Thymus (tissue), 11 donors: ENCODE data around the gene C17orf114.

Experiments
- DNase-seq, 9 donors: peaks; one replicate each; pipeline ENCODE4 v3.0.0-alpha.2; 2013; ENCODE audit warnings: low spot score in 9 of 9, low read depth in 6 of 9, missing footprints in 1 of 9
- H3K27ac ChIP-seq, 2 donors: one replicate each; pipeline ENCODE4 v1.5.1; 2013; ENCODE audit warnings: control low read depth in 1 of 2, low read depth in 1 of 2, low read length in 1 of 2, mild to moderate bottlenecking in 1 of 2, moderate library complexity in 1 of 2
- H3K27me3 ChIP-seq, 2 donors: one replicate each; pipeline ENCODE4 v1.5.1; 2013; ENCODE audit warnings: low read length in 1 of 2; ENCODE audit not compliant: control insufficient read depth in 2 of 2, insufficient read depth in 1 of 2
- H3K36me3 ChIP-seq, 2 donors: one replicate each; pipeline ENCODE4 v1.5.1; 2013; ENCODE audit warnings: low read length in 1 of 2, mild to moderate bottlenecking in 1 of 2, moderate library complexity in 1 of 2; ENCODE audit not compliant: control insufficient read depth in 2 of 2, insufficient read depth in 2 of 2
- H3K4me1 ChIP-seq, 2 donors: one replicate each; pipeline ENCODE4 v1.5.1; 2013; ENCODE audit warnings: low read length in 2 of 2; ENCODE audit not compliant: control insufficient read depth in 2 of 2, insufficient read depth in 2 of 2
- H3K4me3 ChIP-seq, 2 donors: one replicate each; pipeline ENCODE4 v1.5.1; 2013; ENCODE audit warnings: low read length in 2 of 2, control low read depth in 1 of 2, mild to moderate bottlenecking in 1 of 2
- H3K9me3 ChIP-seq, 2 donors: one replicate each; pipeline ENCODE4 v1.5.1; 2013; ENCODE audit warnings: low read length in 1 of 2, mild to moderate bottlenecking in 1 of 2; ENCODE audit not compliant: control insufficient read depth in 2 of 2, insufficient read depth in 1 of 2
- WGBS: extraction: QIAGEN DNeasy Blood & Tissue Kit; methylation state at CpG from one replicate; pipeline ENCODE4 v1.1.7; 2013; 5-methylcytosine and 5-hydroxymethylcytosine counted together
- donor health status: healthy.

C17orf114 gene

DNA sequence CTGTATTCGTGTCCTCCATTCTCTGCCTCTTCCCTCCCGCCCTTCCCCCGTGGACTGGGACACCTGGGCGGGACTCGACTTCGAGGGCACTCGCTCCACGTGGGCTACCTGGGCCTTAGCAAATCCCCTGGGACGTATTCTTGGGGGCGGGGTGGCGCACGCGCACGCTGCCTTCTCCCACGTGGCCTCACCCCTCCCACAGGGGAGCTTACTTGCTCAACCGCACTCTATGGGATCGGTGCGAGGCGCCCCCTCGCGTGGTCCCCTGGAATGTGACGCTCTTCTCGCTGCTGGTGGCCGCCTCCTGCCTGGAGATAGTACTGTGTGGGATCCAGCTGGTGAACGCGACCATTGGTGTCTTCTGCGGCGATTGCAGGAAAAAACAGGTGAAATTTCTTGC, 19.5 kb downstream of the C17orf114 start:
- no peak for DNase-seq
- peaks cover 48 to 77% of the 10 kb centered on the region in 2 donors for H3K27me3 ChIP-seq
- no peak overlapping the region for H3K4me3 ChIP-seq
- 38% methylated on average over 28 of the region's 28 CpGs for WGBS
- H3K4me1 ChIP-seq: peaks cover 0 to 15% of the 10 kb centered on the region in 2 donors
- H3K9me3 ChIP-seq: no peaks in the 10 kb centered on the region
- H3K27ac ChIP-seq: no peak overlapping the region
- no peaks in the 10 kb centered on the region for H3K36me3 ChIP-seq

DNA sequence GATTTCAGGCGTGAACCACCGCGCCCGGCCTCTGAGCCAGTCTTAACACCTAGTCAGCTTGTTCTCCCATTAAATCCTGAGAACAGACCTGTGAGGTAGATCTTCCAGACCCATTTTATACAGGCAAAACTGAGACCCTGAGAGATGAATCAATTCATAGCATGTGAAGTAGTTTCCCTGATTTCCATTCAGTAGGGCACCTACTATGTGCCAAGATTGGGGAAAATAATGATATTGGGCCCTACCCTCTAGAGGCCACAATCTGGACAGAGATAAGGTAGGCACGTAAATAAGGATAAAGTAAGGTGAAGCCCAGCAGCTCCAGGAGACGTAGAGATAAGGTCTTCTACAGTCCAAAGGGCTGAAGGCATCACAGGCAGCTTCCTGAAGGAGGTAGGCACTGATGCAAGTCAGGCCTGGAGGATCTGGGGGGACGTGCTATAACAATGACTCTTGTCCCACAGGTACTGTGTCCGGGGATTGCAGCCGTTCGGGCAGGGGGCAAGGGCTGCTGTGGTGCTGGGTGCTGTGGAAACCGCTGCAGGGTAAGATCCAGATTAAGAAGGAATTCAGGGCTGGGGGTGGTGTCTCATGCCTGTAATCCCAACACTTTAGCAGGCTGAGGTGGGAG, 21.7 kb downstream of the C17orf114 start:
- no peak for DNase-seq
- H3K4me1 ChIP-seq: peaks cover 0 to 4% of the 10 kb centered on the region in 2 donors
- no peaks in the 10 kb centered on the region for H3K36me3 ChIP-seq
- H3K9me3 ChIP-seq: no peaks in the 10 kb centered on the region
- H3K27ac ChIP-seq: no peak overlapping the region
- peaks cover 26 to 57% of the 10 kb centered on the region in 2 donors for H3K27me3 ChIP-seq
- H3K4me3 ChIP-seq: no peak overlapping the region
- 87% methylated on average over 11 of the region's 11 CpGs for WGBS

DNA sequence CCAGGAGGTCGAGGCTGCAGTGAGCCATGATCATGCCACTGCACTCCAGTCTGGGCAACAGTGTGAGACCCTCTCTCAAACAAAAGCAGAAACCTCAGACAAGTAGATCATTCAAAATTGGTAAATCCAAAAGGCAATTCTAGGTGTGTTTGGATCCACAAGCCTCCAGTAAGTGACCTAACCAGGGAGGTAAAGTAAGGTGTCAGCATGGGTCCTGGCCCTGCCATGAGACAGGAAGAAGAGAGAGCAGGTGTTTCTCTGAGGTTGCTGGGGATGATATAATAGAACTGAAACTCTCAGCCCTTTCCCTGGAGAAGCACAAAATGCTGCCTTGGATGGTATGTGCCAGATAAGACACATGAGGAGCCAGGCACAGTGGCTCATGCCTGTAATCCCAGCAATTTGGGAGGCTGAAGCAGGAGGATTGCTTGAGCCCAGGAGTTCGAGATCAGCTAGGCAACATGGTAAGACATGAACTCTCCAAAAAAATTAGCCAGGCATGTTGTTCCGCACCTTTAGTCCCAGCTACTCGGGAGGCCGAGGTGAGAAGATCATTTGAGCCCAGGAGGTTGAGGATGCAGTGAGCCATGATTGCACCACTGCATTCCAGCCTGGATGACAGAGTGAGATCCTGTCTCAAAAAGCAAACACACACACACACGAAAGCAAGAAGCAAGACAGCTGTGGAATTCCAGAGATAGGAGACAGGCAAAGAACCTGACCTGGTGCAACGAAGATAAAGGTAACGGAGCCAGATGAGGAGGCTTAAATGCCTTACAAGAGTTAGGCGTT, 24.0 kb downstream of the C17orf114 start:
- Histone ChIP-seq H3K27me3 (peaks cover 9 to 38% of the 10 kb centered on the region in 2 donors), H3K4me3 (no peak overlapping the region), H3K36me3 (no peaks in the 10 kb centered on the region), H3K27ac (no peak overlapping the region), H3K9me3 (no peaks in the 10 kb centered on the region), H3K4me1 (no peaks in the 10 kb centered on the region)
- DNase-seq: no peak
- 91% methylated on average over 9 of the region's 9 CpGs for WGBS

DNA sequence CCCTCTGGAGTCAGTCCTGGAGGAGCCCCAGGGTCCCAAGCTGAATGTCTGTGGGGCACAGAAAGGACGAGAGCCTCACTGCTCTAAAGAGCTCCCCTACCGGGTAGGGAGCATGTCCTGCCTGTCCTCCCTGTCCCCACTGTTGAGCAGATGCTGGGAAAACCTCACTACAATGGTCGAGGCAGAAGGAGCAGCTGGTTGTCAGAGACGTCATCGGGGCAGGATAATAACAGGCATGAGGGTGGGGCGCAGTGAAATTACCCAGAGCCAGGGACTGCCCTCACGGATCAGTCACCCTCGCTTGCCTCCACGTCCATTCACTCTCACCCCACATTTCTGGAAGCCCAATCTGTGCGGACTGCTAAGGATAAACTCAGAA, 29.9 kb downstream of the C17orf114 start:
- H3K27me3 ChIP-seq: peaks cover 0 to 18% of the 10 kb centered on the region in 2 donors
- H3K4me1 ChIP-seq: no peaks in the 10 kb centered on the region
- H3K36me3 ChIP-seq: no peaks in the 10 kb centered on the region
- H3K4me3 ChIP-seq: no peak overlapping the region
- H3K27ac ChIP-seq: no peak overlapping the region
- WGBS: 87% methylated on average over 10 of the region's 10 CpGs
- DNase-seq: no peak
- H3K9me3 ChIP-seq: no peaks in the 10 kb centered on the region

DNA sequence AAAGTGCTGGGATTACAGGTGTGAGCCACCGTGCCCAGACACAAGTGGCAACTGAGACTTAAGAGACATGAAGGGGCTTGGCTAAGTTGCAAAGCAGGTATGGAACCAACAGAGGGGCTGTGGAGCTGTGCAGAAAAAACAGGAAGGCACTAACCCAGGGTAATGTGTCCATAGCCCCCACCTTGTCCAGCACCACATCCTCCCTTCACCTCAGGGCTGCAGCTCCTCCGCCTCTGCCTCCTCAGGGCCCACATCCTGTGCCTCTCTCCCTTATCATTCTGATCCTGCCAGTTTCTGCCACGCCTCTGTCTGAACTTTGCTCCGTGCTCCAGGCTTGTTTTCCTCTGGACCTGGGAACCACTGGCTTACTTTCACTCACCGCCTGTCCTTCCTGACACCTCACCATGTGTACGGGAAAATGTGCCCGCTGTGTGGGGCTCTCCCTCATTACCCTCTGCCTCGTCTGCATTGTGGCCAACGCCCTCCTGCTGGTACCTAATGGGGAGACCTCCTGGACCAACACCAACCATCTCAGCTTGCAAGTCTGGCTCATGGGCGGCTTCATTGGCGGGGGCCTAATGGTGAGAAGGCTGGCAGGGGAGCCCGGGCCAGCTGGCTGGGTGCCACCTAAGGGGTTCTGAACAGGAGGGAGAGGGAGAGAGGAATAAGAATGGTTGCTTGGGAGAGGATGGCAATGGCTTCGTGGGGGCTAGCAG, 30.5 kb downstream of the C17orf114 start, which contains the start of gene TM4SF5:
Gene TM4SF5, plus strand, starts transcription at position 368 of the 716 bp plus-strand sequence. Its CDS starts 37 bp downstream, at position 405.
- H3K4me1 ChIP-seq: no peaks in the 10 kb centered on the region
- WGBS: 81% methylated on average over 13 of the region's 13 CpGs
- no peak within 1 kb of the TSS for H3K4me3 ChIP-seq
- no peak for DNase-seq
- peaks cover 0 to 18% of the 10 kb centered on the region in 2 donors for H3K27me3 ChIP-seq
- no peaks in the 10 kb centered on the region for H3K36me3 ChIP-seq
- H3K9me3 ChIP-seq: no peaks in the 10 kb centered on the region
- no peak within 1 kb of the TSS for H3K27ac ChIP-seq

DNA sequence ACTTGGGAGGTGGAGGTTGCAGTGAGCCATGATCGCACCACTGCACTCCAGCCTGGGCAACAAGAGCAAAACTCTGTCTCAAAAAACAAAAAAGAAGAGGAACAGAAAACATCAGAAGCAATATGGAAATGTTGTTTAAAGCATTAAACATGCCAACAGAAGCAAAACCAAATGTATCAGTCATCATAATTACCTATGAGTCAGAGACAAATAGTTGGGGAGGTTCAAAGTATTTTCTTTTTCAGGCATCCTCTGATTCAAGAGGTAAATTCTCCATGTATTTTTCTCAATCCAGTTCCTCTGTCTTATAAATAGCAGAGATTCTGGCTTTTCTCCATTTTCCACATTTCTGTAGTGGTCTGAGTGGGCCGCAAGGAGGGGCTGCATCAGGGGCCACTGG, 32.5 kb downstream of the C17orf114 start:
- H3K4me3 ChIP-seq: no peak overlapping the region
- no peak for DNase-seq
- WGBS: 97% methylated on average over 2 of the region's 2 CpGs
- H3K36me3 ChIP-seq: no peaks in the 10 kb centered on the region
- H3K27ac ChIP-seq: no peak overlapping the region
- peaks cover 0 to 20% of the 10 kb centered on the region in 2 donors for H3K27me3 ChIP-seq
- no peaks in the 10 kb centered on the region for H3K4me1 ChIP-seq
- H3K9me3 ChIP-seq: no peaks in the 10 kb centered on the region

DNA sequence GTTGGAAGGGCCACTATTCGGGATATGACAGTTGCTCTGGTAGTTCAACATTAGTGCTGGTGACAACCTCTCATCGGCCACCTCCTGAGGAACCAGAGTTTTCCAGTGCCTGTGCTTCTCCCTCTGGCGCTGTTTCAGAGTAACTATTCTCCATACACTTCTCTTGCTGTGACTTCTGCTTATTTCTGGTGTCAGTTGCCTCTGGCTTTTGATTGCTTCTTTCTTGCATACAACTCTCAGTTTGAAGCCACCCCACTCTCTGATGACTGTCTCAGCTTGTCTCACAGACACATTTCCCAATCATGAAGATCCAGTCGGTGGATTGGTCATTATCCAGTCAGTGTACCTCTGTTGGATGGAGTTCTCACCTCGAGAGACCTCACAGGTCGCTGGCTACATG, 33.8 kb downstream of the C17orf114 start:
- Histone ChIP-seq H3K27ac (no peak overlapping the region), H3K4me3 (no peak overlapping the region), H3K27me3 (peaks cover 0 to 16% of the 10 kb centered on the region in 2 donors), H3K4me1 (no peaks in the 10 kb centered on the region), H3K9me3 (no peaks in the 10 kb centered on the region), H3K36me3 (no peaks in the 10 kb centered on the region)
- WGBS: 92% methylated on average over 6 of the region's 6 CpGs
- DNase-seq: no peak

DNA sequence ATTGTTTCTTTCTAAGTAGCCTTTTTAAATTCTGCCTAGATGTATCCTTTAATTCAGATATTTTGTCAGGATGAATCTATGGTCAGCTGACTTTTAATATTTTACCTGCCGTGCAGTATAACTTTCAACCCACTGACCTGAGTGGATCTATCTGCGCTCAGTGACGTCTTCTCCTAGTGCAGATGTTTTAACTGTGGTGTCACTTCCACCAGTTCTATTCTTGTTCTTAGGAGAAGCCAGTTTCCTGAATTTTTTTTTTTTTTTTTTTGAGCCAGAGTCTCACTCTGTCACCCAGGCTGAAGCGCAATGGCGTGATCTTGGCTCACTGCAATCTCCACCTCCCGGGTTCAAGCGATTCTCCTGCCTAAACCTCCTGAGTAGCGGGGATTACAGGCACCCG, 35.4 kb downstream of the C17orf114 start:
- Histone ChIP-seq H3K4me3 (no peak overlapping the region), H3K9me3 (no peaks in the 10 kb centered on the region), H3K27ac (no peak overlapping the region), H3K27me3 (peaks cover 0 to 8% of the 10 kb centered on the region in 2 donors), H3K36me3 (no peaks in the 10 kb centered on the region), H3K4me1 (no peaks in the 10 kb centered on the region)
- DNase-seq: no peak
- WGBS: 87% methylated on average over 9 of the region's 9 CpGs

DNA sequence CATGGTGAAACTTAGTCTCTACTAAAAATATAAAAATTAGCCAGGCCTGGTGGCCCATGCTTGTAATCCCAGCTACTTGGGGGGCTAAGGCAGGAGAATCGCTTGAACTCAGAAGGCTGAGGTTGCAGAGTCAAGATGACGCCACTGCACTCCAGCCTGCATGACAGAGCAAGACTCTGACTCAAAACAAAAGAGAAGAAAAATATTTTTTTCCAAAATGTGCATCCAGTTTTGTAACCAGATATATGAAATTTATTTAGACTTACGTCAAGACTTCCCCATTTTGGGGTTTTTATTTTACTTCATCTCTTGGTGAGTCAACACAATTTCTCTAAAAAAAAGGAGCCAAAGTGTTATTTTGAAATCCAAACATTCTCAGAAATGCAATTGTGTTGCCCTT, 35.9 kb downstream of the C17orf114 start:
- 78% methylated on average over 3 of the region's 3 CpGs for WGBS
- no peak overlapping the region for H3K4me3 ChIP-seq
- no peaks in the 10 kb centered on the region for H3K9me3 ChIP-seq
- H3K4me1 ChIP-seq: no peaks in the 10 kb centered on the region
- no peak overlapping the region for H3K27ac ChIP-seq
- H3K36me3 ChIP-seq: no peaks in the 10 kb centered on the region
- peaks cover 0 to 6% of the 10 kb centered on the region in 2 donors for H3K27me3 ChIP-seq
- no peak for DNase-seq
